Body of pancreas (tissue), 4 donors: ENCODE data around the gene SGO2. TPM values are rescaled to one million over a fixed set of nuclear protein-coding genes. Genes with fewer than 3 reads are reported as not detected.

Experiments used
- ATAC-seq: fragments of 150-250 bp; one replicate; pipeline ENCODE4 v1.9.1; 2016
- DNase-seq, 4 donors: peaks; one replicate each; pipeline ENCODE4 v3.0.0-alpha.2; 2019
- H3K27ac ChIP-seq, 4 donors: fragments of 200-600 bp; sonication (generic); 1 replicate in 3 of 4; 2 replicates in 1 of 4; pipeline versions ENCODE4 v1.5.1 to v1.6.1; 2016 to 2019; ENCODE audit warnings: mild to moderate bottlenecking in 1 of 4, mixed read lengths in 1 of 4, moderate library complexity in 1 of 4
- H3K27me3 ChIP-seq, 2 donors: fragments of 200-600 bp; sonication (generic); one replicate each; pipeline ENCODE4 v1.6.0; 2016; ENCODE audit warnings: mild to moderate bottlenecking in 1 of 2
- H3K36me3 ChIP-seq, 2 donors: fragments of 200-600 bp; sonication (generic); replicated peaks in 1 of 2; 2 replicates each; pipeline ENCODE4 v1.5.1; 2016; ENCODE audit warnings: low read depth in 2 of 2; ENCODE audit not compliant: insufficient read depth in 1 of 2
- H3K4me1 ChIP-seq: fragments of 200-600 bp; sonication (generic); one replicate; pipeline ENCODE4 v1.6.0; 2016
- H3K4me3 ChIP-seq, 2 donors: fragments of 200-600 bp; sonication (generic); 1 replicate in 1 of 2; 2 replicates in 1 of 2; pipeline ENCODE4 v1.5.1; 2016 to 2019
- H3K9me3 ChIP-seq, 3 donors: fragments of 200-600 bp; sonication (generic); 1 replicate in 2 of 3; 2 replicates in 1 of 3; pipeline ENCODE4 v1.5.1; 2016
- POLR2A ChIP-seq, 3 donors: fragments of 450-650 bp; IDR thresholded peaks; one replicate each; pipeline ENCODE4 v1.6.1; 2016; ENCODE audit warnings: antibody characterized with exemption in 3 of 3, mild to moderate bottlenecking in 2 of 3
- WGBS, 2 donors: methylation state at CpG; one replicate each; pipeline ENCODE4 v1.1.5; 2017; 5-methylcytosine and 5-hydroxymethylcytosine counted together
- intact Hi-C: fragments of 100-400 bp; cut with DNase I; formaldehyde crosslinking; loops from one replicate; pipeline ENCODE4 v1.15.1; 2023
- total RNA-seq, 2 donors: library from RNA; depleted of rRNA; stranded (reverse); fragments of >200 nt; gene quantifications; one replicate each; pipeline ENCODE4 v1.1.0, GENCODE V29; 2016
- TF ChIP-seq, protein P1 (sequence below), 7 experiments: fragments of 450-650 bp in 4 of 7; fragments of 200-600 bp in 3 of 7; sonication (generic) in 3 of 7; IDR thresholded peaks; one replicate each; pipeline ENCODE4 v1.5.1; 2016 to 2019; ENCODE audit warnings: antibody characterized with exemption in 7 of 7

SGO2 gene
- total RNA-seq, 2 donors from 2014 or later = 1.6 to 2.3 TPM

GRCh38 chr2:200585340-200585729 is 59.3 kb downstream of the SGO2 start:
- H3K27ac ChIP-seq = peak overlapping the region in 2 of 4 donors; percentile 79

GRCh38 chr2:200585730-200586643 is 60.0 kb downstream of the SGO2 start, which contains the start of gene AOX1:
TSS of gene AOX1 (plus strand) at chr2:200586014. CDS start at chr2:200586109, 95 bp downstream.
- Histone ChIP-seq H3K9me3 (no peaks in the 10 kb centered on the region), H3K27me3 (no peaks in the 10 kb centered on the region), H3K27ac (peak within 1 kb of the TSS in 3 of 4 donors; percentile 73 to 79 (median 79)), H3K36me3 (no peaks in the 10 kb centered on the region), H3K4me3 (peak within 1 kb of the TSS; percentile 20 to 80), H3K4me1 (peaks cover 35% of the 10 kb centered on the region)
- DNase-seq (peak; percentile 74 to 85 (median 80)), ATAC-seq (peak; percentile 81)
- peak in 2 of 3 donors; percentile 70 to 75 for TF ChIP-seq POLR2A (IDR thresholded peaks at IDR 0.05)
- TF ChIP-seq, protein P1, sequence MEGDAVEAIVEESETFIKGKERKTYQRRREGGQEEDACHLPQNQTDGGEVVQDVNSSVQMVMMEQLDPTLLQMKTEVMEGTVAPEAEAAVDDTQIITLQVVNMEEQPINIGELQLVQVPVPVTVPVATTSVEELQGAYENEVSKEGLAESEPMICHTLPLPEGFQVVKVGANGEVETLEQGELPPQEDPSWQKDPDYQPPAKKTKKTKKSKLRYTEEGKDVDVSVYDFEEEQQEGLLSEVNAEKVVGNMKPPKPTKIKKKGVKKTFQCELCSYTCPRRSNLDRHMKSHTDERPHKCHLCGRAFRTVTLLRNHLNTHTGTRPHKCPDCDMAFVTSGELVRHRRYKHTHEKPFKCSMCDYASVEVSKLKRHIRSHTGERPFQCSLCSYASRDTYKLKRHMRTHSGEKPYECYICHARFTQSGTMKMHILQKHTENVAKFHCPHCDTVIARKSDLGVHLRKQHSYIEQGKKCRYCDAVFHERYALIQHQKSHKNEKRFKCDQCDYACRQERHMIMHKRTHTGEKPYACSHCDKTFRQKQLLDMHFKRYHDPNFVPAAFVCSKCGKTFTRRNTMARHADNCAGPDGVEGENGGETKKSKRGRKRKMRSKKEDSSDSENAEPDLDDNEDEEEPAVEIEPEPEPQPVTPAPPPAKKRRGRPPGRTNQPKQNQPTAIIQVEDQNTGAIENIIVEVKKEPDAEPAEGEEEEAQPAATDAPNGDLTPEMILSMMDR (IDR thresholded peaks at IDR 0.05) = peak in 1 of 7 experiments; percentile 3
- intact Hi-C loops = no loop called here
- WGBS, 2 donors = 2 to 3% methylated on average over 38 to 62 of the region's 62 CpGs

More at GRCh38 chr2:200585340-200585729, 59.3 kb downstream of the SGO2 start:
- H3K27me3 ChIP-seq = no peaks in the 10 kb centered on the region
- peaks cover 28% of the 10 kb centered on the region for H3K4me1 ChIP-seq
- WGBS, 2 donors = 7 to 11% methylated on average over 2 of the region's 2 CpGs
- H3K36me3 ChIP-seq = no peaks in the 10 kb centered on the region
- TF ChIP-seq, protein P1 (IDR thresholded peaks at IDR 0.05) = no peak
- TF ChIP-seq POLR2A (IDR thresholded peaks at IDR 0.05) = no peak
- DNase-seq (no peak), ATAC-seq (no peak)
- no peaks in the 10 kb centered on the region for H3K9me3 ChIP-seq
- intact Hi-C loops = no loop called here
- H3K4me3 ChIP-seq = peak overlapping the region in 1 of 2 donors; percentile 80

DNA sequence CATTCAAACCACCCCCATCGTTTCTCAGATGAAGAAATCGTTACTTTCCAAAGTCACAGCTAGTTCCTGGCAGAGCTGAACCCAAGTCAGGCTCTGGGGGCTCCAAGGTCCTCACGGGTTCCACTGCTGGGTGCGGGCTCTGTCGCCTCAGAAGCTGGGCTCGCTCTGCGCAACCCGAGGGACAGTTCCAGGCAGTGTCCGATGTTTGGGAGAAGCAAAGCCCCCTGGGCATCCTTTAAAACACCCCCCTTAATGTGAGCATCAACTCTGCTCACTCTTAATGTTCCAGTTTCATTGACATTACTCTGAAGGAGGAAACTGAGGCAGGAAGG is 60.6 kb downstream of the SGO2 start:
- no peaks in the 10 kb centered on the region for H3K36me3 ChIP-seq
- no peak for DNase-seq
- H3K27me3 ChIP-seq = no peaks in the 10 kb centered on the region
- ATAC-seq = peak; percentile 15
- H3K9me3 ChIP-seq = no peaks in the 10 kb centered on the region
- TF ChIP-seq, protein P1 (IDR thresholded peaks at IDR 0.05) = no peak
- TF ChIP-seq POLR2A (IDR thresholded peaks at IDR 0.05) = no peak
- intact Hi-C loops = no loop called here
- peak overlapping the region; percentile 20 to 80 for H3K4me3 ChIP-seq
- peak overlapping the region in 3 of 4 donors; percentile 73 to 79 (median 79) for H3K27ac ChIP-seq
- peaks cover 41% of the 10 kb centered on the region for H3K4me1 ChIP-seq
- 26 to 32% methylated on average over 4 to 9 of the region's 9 CpGs for WGBS, 2 donors

DNA sequence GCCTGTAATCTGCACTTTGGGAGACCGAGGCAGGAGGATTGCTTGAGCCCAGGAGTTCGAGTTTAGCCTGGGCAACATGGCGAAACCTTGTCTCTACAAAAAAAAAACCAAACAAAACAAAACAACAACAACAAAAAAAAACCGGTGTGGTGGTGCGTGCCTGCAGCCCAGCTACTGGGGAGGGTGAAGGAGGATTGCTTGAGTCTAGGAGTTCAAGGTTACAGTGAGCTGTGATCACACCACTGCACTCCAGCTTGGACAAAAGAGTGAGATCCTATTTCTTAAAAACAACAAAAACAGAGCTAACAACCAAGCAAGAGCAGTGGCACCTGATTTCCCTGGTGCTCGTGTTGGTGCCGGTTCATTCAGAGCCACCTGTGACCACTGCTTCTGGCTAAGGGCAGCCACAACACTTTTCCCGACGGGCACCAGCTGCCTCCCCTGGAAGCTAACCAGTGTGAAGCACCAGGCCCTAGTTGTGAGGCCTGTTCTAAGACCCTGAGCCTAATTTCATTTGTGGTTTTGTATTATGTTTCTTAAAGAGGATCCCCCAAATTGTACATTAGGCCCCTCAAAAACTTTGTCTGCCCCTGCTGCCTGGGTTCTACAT is 61.1 kb downstream of the SGO2 start:
- Histone ChIP-seq H3K36me3 (no peaks in the 10 kb centered on the region), H3K4me3 (peak overlapping the region in 1 of 2 donors; percentile 80), H3K4me1 (peaks cover 46% of the 10 kb centered on the region), H3K9me3 (no peaks in the 10 kb centered on the region), H3K27me3 (no peaks in the 10 kb centered on the region), H3K27ac (peak overlapping the region; percentile 39 to 79 (median 76))
- intact Hi-C loops = no loop called here
- peak; percentile 26 to 57 (median 34) for DNase-seq
- TF ChIP-seq, protein P1 (IDR thresholded peaks at IDR 0.05) = no peak
- peak in 1 of 3 donors; percentile 1 for TF ChIP-seq POLR2A (IDR thresholded peaks at IDR 0.05)
- peak; percentile 13 for ATAC-seq
- WGBS, 2 donors = 39 to 52% methylated on average over 9 of the region's 9 CpGs
